PFSK-1 (cell line): Measurements from ENCODE around the gene LCN10.

Experiments
- FOXP2 ChIP-seq: optimal IDR thresholded peaks from 2 replicates; pipeline ENCODE3; 2011; ENCODE audit warnings: borderline replicate concordance, control low read depth, inconsistent platforms; ENCODE audit not compliant: insufficient read depth; ENCODE audit errors: extremely low read length, extremely low read depth
- POLR2AphosphoS5 ChIP-seq: IDR thresholded peaks from 2 replicates; pipeline ENCODE4 v1.6.1; 2012; ENCODE audit warnings: low read depth, mild to moderate bottlenecking, control low read depth, low read length, moderate library complexity
- REST ChIP-seq, 2 experiments: IDR thresholded peaks; 2 replicates each; pipeline versions ENCODE4 v1.6.1 to v1.8.0; 2011 to 2012; ENCODE audit warnings: low read depth in 2 of 2, low read length in 2 of 2, control low read depth in 1 of 2, inconsistent platforms in 1 of 2, mild to moderate bottlenecking in 1 of 2, moderate library complexity in 1 of 2; ENCODE audit not compliant: insufficient read depth in 1 of 2
- SIN3A ChIP-seq: IDR thresholded peaks from 2 replicates; pipeline ENCODE4 v1.6.1; 2012; ENCODE audit warnings: mild to moderate bottlenecking, low read length, moderate library complexity, borderline replicate concordance; ENCODE audit not compliant: insufficient read depth
- TAF1 ChIP-seq: IDR thresholded peaks from 2 replicates; pipeline ENCODE4 v1.6.1; 2012; ENCODE audit warnings: low read length, control low read depth, borderline replicate concordance; ENCODE audit not compliant: insufficient read depth

- TF ChIP-seq REST (IDR thresholded peaks at IDR 0.05; ENCODE audit: insufficient read depth in 1 of 2, low read depth in 2 of 2, low read length in 2 of 2): peak; percentile 65 to 75
- TF ChIP-seq POLR2AphosphoS5: peak; percentile 97
- TF ChIP-seq TAF1: peak; percentile 97
- TF ChIP-seq SIN3A: 0 out of 2 replicates have a peak, but pooled peaks have one; percentile 12
- TF ChIP-seq FOXP2: no peak
These were observed 14.6 kb downstream of the LCN10 start for GRCh38 chr9:136728080-136728547.
